BJ (cell line): ENCODE results near the gene LAMB2. TPM values are rescaled to one million over a fixed set of nuclear protein-coding genes. Genes with fewer than 3 reads are reported as not detected.

ENCODE experiments used
- CTCF ChIA-PET: fragments of 350-600 bp; formaldehyde crosslinking; extraction: SDS; loops from one replicate; lab custom pipeline; 2021; ENCODE audit warnings: antibody characterized with exemption, inconsistent platforms; lab: Yijun Ruan, JAX
- POLR2A ChIA-PET: fragments of 300-600 bp; sonication (Branson Sonifier 250); formaldehyde crosslinking; extraction: SDS; loops from one replicate; lab custom pipeline; 2021; ENCODE audit warnings: antibody characterized with exemption; lab: Charles Lee
- DNase-seq: peaks from one replicate; pipeline ENCODE4 v3.0.0-alpha.2; 2011; ENCODE audit warnings: low read depth
- H3K27me3 ChIP-seq: 2 replicates; pipeline ENCODE4 v1.6.0; 2011; ENCODE audit warnings: low read length; ENCODE audit not compliant: control insufficient read depth, insufficient read depth
- H3K36me3 ChIP-seq: 2 replicates; pipeline ENCODE4 v1.5.1; 2011; ENCODE audit warnings: low read length; ENCODE audit not compliant: control insufficient read depth, insufficient read depth
- H3K4me3 ChIP-seq: 2 replicates; pipeline ENCODE4 v1.5.1; 2011; ENCODE audit warnings: low read depth, mild to moderate bottlenecking, control low read depth, low read length
- CTCF ChIP-seq: IDR thresholded peaks from 2 replicates; pipeline ENCODE4 v1.5.1; 2011; ENCODE audit warnings: low read depth, mild to moderate bottlenecking, control low read depth, inconsistent platforms, low read length, moderate library complexity; ENCODE audit not compliant: insufficient read depth
- polyA plus RNA-seq: library from polyadenylated mRNA; depleted of rRNA; stranded (reverse); fragments of >200 nt; gene quantifications from 2 replicates; pipeline ENCODE4 v1.2.3, GENCODE V29; 2011; rRNA removed
- small RNA-seq: library from RNA; depleted of rRNA; stranded (forward); fragments of <200 nt; gene quantifications from one replicate; pipeline ENCODE3, GENCODE V24; 2012; ENCODE audit warnings: low replicate concordance, low read depth; ENCODE audit not compliant: insufficient read length

LAMB2 gene
- polyA plus RNA-seq, 1 experiment = 1,544 TPM

- no peaks in the 10 kb centered on the region for H3K27me3 ChIP-seq
- H3K4me3 ChIP-seq = no peak overlapping the region
- CTCF ChIA-PET = no interaction called here
- no peak for TF ChIP-seq CTCF
- POLR2A ChIA-PET = interaction anchor here (0.7 kb wide), 1 partner anchor 11 kb away, joined by 6 read pairs; no protein-coding TSS in a partner anchor
- H3K36me3 ChIP-seq = peaks cover 7% of the 10 kb centered on the region
- no peak for DNase-seq
Observed at GRCh38 chr3:49081429-49081828, 51.4 kb downstream of the LAMB2 start.

- POLR2A ChIA-PET = no interaction called here
- no peak for DNase-seq
- TF ChIP-seq CTCF = no peak
- CTCF ChIA-PET = no interaction called here
- Histone ChIP-seq H3K27me3 (no peaks in the 10 kb centered on the region), H3K4me3 (no peak overlapping the region), H3K36me3 (peaks cover 15% of the 10 kb centered on the region)
Observed at GRCh38 chr3:49079270-49079669, 53.6 kb downstream of the LAMB2 start.

- ChIA-PET POLR2A (interaction anchor here (0.6 kb wide), 1 partner anchor 28 kb away, joined by 3 read pairs; no protein-coding TSS in a partner anchor), CTCF (no interaction called here)
- Histone ChIP-seq H3K27me3 (no peaks in the 10 kb centered on the region), H3K4me3 (no peak overlapping the region), H3K36me3 (peaks cover 17% of the 10 kb centered on the region)
- no peak for DNase-seq
- TF ChIP-seq CTCF = no peak
Observed at GRCh38 chr3:49076646-49077045, 56.2 kb downstream of the LAMB2 start.

GRCh38 chr3:49076116-49076515 is 56.7 kb downstream of the LAMB2 start:
- no peak for TF ChIP-seq CTCF
- no peak overlapping the region for H3K4me3 ChIP-seq
- no peak for DNase-seq
- no peaks in the 10 kb centered on the region for H3K27me3 ChIP-seq
- ChIA-PET POLR2A (no interaction called here), CTCF (no interaction called here)
- H3K36me3 ChIP-seq = peaks cover 22% of the 10 kb centered on the region

Small RNA genes lying within 50 kb of the gene (small RNA-seq; reads per million reads assigned to genes)
- gene RN7SL182P = not detected

Other genes starting within 250 kb of the LAMB2 start
- 20.4 and 30.2 TPM in 2 replicates for gene SLC25A20, start 234.2 kb downstream of the LAMB2 start, polyA plus RNA-seq
- 72.6 and 96.7 TPM in 2 replicates for gene ARIH2, start 214.2 kb downstream of the LAMB2 start, polyA plus RNA-seq
- gene P4HTM, start 142.8 kb downstream of the LAMB2 start, polyA plus RNA-seq = 25.8 and 38.4 TPM in 2 replicates
- 100 and 164 TPM in 2 replicates for gene WDR6, start 125.7 kb downstream of the LAMB2 start, polyA plus RNA-seq
- 46.8 and 59.6 TPM in 2 replicates for gene DALRD3, start 114.5 kb downstream of the LAMB2 start, polyA plus RNA-seq
- 65.1 and 89.5 TPM in 2 replicates for gene NDUFAF3, start 110.9 kb downstream of the LAMB2 start, polyA plus RNA-seq
- gene IMPDH2, start 103.7 kb downstream of the LAMB2 start, polyA plus RNA-seq = 280 and 395 TPM in 2 replicates
- 51.8 and 77.3 TPM in 2 replicates for gene QRICH1, start 39.0 kb downstream of the LAMB2 start, polyA plus RNA-seq
- 221 and 339 TPM in 2 replicates for gene QARS1, start 28.3 kb downstream of the LAMB2 start, polyA plus RNA-seq
- 32.9 and 54.6 TPM in 2 replicates for gene USP19, start 12.2 kb downstream of the LAMB2 start, polyA plus RNA-seq
- gene CCDC71, start 33.3 kb upstream of the LAMB2 start, polyA plus RNA-seq = 23.1 and 33.3 TPM in 2 replicates
- 33.8 and 47.8 TPM in 2 replicates for gene KLHDC8B, start 38.5 kb upstream of the LAMB2 start, polyA plus RNA-seq
- gene C3orf62, start 144.2 kb upstream of the LAMB2 start, polyA plus RNA-seq = 2.1 TPM in 2 replicates
- 63.5 and 72.7 TPM in 2 replicates for gene USP4, start 207.0 kb upstream of the LAMB2 start, polyA plus RNA-seq
- gene GPX1, start 225.3 kb upstream of the LAMB2 start, polyA plus RNA-seq = 503 and 751 TPM in 2 replicates